A549 (cell line): ENCODE results near the gene PCDH15. TPM values are rescaled to one million over a fixed set of nuclear protein-coding genes. Genes with fewer than 3 reads are reported as not detected.
"Not testable (repeated sequence)": the region's sequence is repeated elsewhere in the genome, so short reads cannot be mapped to it uniquely, and the experiment has no call there.

Experiments
- ATAC-seq, 2 experiments: fragments of 200-7000 bp in 1 of 2; fragments of >200 bp in 1 of 2; cut with Nextera tagmentation in 1 of 2; cut with Tn5 transposase in 1 of 2; 3 replicates each; pipeline versions ENCODE4 v1.8.0 to v1.9.1; 2018 to 2020; ENCODE audit warnings: mild to moderate bottlenecking in 1 of 2, moderate library complexity in 1 of 2
- CTCF ChIA-PET: fragments of 300-600 bp; sonication (Branson Sonifier 250); formaldehyde crosslinking; extraction: SDS; loops from one replicate; lab custom pipeline; 2021; ENCODE audit warnings: antibody characterized with exemption, inconsistent platforms; lab: Yijun Ruan, JAX
- POLR2A ChIA-PET: fragments of 350-600 bp; formaldehyde crosslinking; extraction: SDS; loops from one replicate; lab custom pipeline; 2021; ENCODE audit warnings: antibody characterized with exemption, inconsistent platforms; lab: Yijun Ruan, JAX
- DNase-seq, 2 experiments: peaks; one replicate each; pipeline versions ENCODE4 v3.0.0 to v3.0.0-alpha.2; 2011 to 2016; ENCODE audit warnings: low read depth in 1 of 2, low spot score in 1 of 2
- FAIRE-seq: peaks from 2 replicates; lab custom pipeline; 2011; peaks lifted over from hg19 to GRCh38; lab: Jason Lieb, UNC
- H3K27ac ChIP-seq, 2 experiments: fragments of >200 bp; sonication (Bioruptor Twin); formaldehyde crosslinking; 3 replicates each; pipeline ENCODE4 v1.5.1; 2016 to 2017
- H3K4me1 ChIP-seq: fragments of >200 bp; sonication (Bioruptor Twin); formaldehyde crosslinking; 3 replicates; pipeline ENCODE4 v1.6.1; 2016
- H3K4me2 ChIP-seq: fragments of >200 bp; sonication (Bioruptor Twin); formaldehyde crosslinking; 3 replicates; pipeline ENCODE4 v1.6.1; 2016
- H3K4me3 ChIP-seq: fragments of >200 bp; sonication (Bioruptor Twin); formaldehyde crosslinking; 3 replicates; pipeline ENCODE4 v1.5.1; 2016
- H3K9me3 ChIP-seq: fragments of >200 bp; sonication (Bioruptor Twin); formaldehyde crosslinking; 3 replicates; pipeline ENCODE4 v1.6.1; 2016
- BCL3 ChIP-seq: fragments of >200 bp; sonication (Bioruptor Twin); formaldehyde crosslinking; IDR thresholded peaks from 3 replicates; pipeline ENCODE4 v1.6.1; 2016
- CBX8 ChIP-seq: fragments of 200-600 bp; sonication (generic); IDR thresholded peaks from 2 replicates; pipeline ENCODE4 v1.6.1; 2016
- CEBPB ChIP-seq, 2 experiments: fragments of >200 bp in 1 of 2; sonication (Bioruptor Twin) in 1 of 2; formaldehyde crosslinking in 1 of 2; IDR thresholded peaks; 2 replicates each; pipeline ENCODE4 v1.6.1; 2012 to 2016
- CHD4 ChIP-seq: fragments of 200-600 bp; sonication (generic); IDR thresholded peaks from 2 replicates; pipeline ENCODE4 v1.6.1; 2016; ENCODE audit warnings: antibody characterized with exemption, mild to moderate bottlenecking, borderline replicate concordance
- EHF ChIP-seq: fragments of 250-450 bp; sonication (Bioruptor Pico); IDR thresholded peaks from 2 replicates; pipeline ENCODE4 v1.5.0; 2020; ENCODE audit warnings: mild to moderate bottlenecking
- FOXS1 ChIP-seq: fragments of 250-450 bp; sonication (Bioruptor Pico); IDR thresholded peaks from 2 replicates; pipeline ENCODE4 v1.5.0; 2020; ENCODE audit warnings: mild to moderate bottlenecking, moderate library complexity
- HES2 ChIP-seq: fragments of >200 bp; sonication (Bioruptor Twin); formaldehyde crosslinking; IDR thresholded peaks from 2 replicates; pipeline ENCODE4 v1.6.1; 2016
- HEYL ChIP-seq: fragments of 250-450 bp; sonication (Bioruptor Pico); IDR thresholded peaks from 2 replicates; pipeline ENCODE4 v1.8.0; 2021; ENCODE audit warnings: mild to moderate bottlenecking, moderate library complexity
- HOXA7 ChIP-seq: fragments of 250-450 bp; sonication (Bioruptor Pico); IDR thresholded peaks from 2 replicates; pipeline ENCODE4 v1.5.0; 2020; ENCODE audit warnings: mild to moderate bottlenecking, moderate library complexity
- HOXB5 ChIP-seq: fragments of 250-450 bp; sonication (Bioruptor Pico); IDR thresholded peaks from 2 replicates; pipeline ENCODE4 v1.5.0; 2020; ENCODE audit warnings: mild to moderate bottlenecking, moderate library complexity
- JUNB ChIP-seq: fragments of >200 bp; sonication (Bioruptor Twin); formaldehyde crosslinking; IDR thresholded peaks from 2 replicates; pipeline ENCODE4 v1.6.1; 2016
- KDM1A ChIP-seq: fragments of 200-600 bp; sonication (generic); IDR thresholded peaks from 2 replicates; pipeline ENCODE4 v1.6.1; 2016; ENCODE audit warnings: low read depth, mild to moderate bottlenecking
- MAZ ChIP-seq: fragments of 150-350 bp; IDR thresholded peaks from 2 replicates; pipeline ENCODE4 v1.6.1; 2014; ENCODE audit warnings: antibody characterized with exemption, low read depth, low read length, borderline replicate concordance
- POLR2AphosphoS2 ChIP-seq: conservative IDR thresholded peaks from 2 replicates; pipeline ENCODE4 v1.6.1; 2012; ENCODE audit warnings: low read length, improper control_type of control experiment, inconsistent platforms
- RCOR1 ChIP-seq: fragments of 150-350 bp; IDR thresholded peaks from 2 replicates; pipeline ENCODE4 v1.6.1; 2014; ENCODE audit warnings: antibody characterized with exemption, low read length, low read depth
- SMC3 ChIP-seq: fragments of >200 bp; sonication (Bioruptor Twin); formaldehyde crosslinking; IDR thresholded peaks from 3 replicates; pipeline ENCODE4 v1.6.1; 2018; ENCODE audit warnings: inconsistent platforms
- TFCP2L1 ChIP-seq: fragments of 250-450 bp; sonication (Bioruptor Pico); IDR thresholded peaks from 2 replicates; pipeline ENCODE4 v1.5.0; 2021; ENCODE audit warnings: mild to moderate bottlenecking
- TP53 ChIP-seq: fragments of 250-450 bp; sonication (Bioruptor Pico); IDR thresholded peaks from 2 replicates; pipeline ENCODE4 v1.5.0; 2021; ENCODE audit warnings: mild to moderate bottlenecking, moderate library complexity
- WGBS: methylation state at CpG from one replicate; pipeline ENCODE4 v1.1.6; 2017; ENCODE audit errors: missing lambda C conversion rate; 5-methylcytosine and 5-hydroxymethylcytosine counted together
- polyA plus RNA-seq, 4 experiments: library from polyadenylated mRNA; depleted of rRNA in 3 of 4; stranded (reverse); fragments of >200 nt; fragmentation: RNase III in 1 of 4; extraction: RNeasy Plus Mini Kit Qiagen cat#74134 plus additional on column Dnase treatment in 1 of 4; gene quantifications; 2 replicates in 3 of 4; 3 replicates in 1 of 4; pipeline ENCODE4 v1.2.3, GENCODE V29; 2011 to 2017
- TF ChIP-seq, protein P1 (sequence below): IDR thresholded peaks from 2 replicates; pipeline ENCODE4 v1.6.1; 2012; ENCODE audit warnings: low read depth, borderline replicate concordance
- TF ChIP-seq, protein P2 (sequence below): fragments of 250-450 bp; sonication (Bioruptor Pico); IDR thresholded peaks from 2 replicates; pipeline ENCODE4 v1.5.0; 2021; ENCODE audit warnings: mild to moderate bottlenecking, moderate library complexity, borderline replicate concordance

PCDH15 gene
- polyA plus RNA-seq, 2 of the 4 experiments (the other 2 are of a cell fraction): 0.03 TPM; not detected in 1

DNA sequence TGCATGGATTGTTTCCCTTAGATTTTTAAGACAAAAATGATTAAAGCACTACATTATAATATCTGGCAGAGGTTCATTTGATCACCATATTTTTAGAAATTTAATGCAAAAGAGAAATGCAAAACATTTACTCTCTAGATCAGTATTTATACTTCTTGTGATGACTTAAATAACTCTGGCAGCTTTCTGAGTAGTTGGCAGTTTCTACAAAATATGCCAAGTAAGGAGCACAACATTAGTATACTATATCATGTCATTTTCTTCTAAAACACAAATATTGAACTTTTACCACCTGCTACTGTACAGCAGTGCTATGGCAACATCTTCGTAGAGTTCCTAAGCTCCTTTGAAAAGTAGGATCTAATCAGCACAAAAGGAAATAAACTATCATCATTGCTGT, 275.2 kb downstream of the PCDH15 start:
- no peak for ATAC-seq
- ChIA-PET POLR2A (no interaction called here), CTCF (no interaction called here)
- Histone ChIP-seq H3K4me3 (no peak overlapping the region), H3K9me3 (no peaks in the 10 kb centered on the region), H3K4me1 (no peaks in the 10 kb centered on the region), H3K27ac (no peak overlapping the region)
- 7% methylated on average over 1 of the region's 1 CpG for whole genome bisulfite sequencing
- TF ChIP-seq HOXA7 (no peak), RCOR1 (no peak), JUNB (no peak), HES2 (no peak), TFCP2L1 (CRISPR knock-in tag) (no peak)
- TF ChIP-seq, all 56 proteins: peak for 0
- FAIRE-seq: no peak
- no peak overlapping the region for H3K4me2 ChIP-seq
- DNase-seq: no peak

- CTCF ChIA-PET, H3K4me1 ChIP-seq, H3K9me3 ChIP-seq, POLR2A ChIA-PET, H3K4me3 ChIP-seq, FAIRE-seq, H3K4me2 ChIP-seq, DNase-seq, ATAC-seq, H3K27ac ChIP-seq: not testable (repeated sequence)
- WGBS: 23% methylated on average over 7 of the region's 12 CpGs
These were observed 285.8 kb downstream of the PCDH15 start for GRCh38 chr10:54515244-54515643.

DNA sequence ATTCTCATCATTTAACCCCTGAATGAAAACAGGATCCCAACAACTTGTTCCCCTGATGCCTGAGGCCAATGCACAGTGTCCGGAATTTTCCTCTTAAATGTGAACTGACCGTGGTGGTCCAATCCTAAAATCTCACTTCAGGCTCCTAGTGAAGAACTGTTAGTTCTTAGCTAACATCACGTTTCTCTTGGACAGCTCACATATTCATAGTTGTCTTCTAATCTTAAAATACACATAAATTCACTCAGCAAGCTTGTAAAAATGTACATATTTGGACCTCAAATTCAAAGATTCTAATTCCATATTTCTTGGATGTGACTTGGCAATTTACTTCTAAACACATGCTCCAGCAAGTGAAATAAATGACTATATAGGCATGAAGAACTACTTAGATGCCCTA, 297.2 kb downstream of the PCDH15 start:
- Histone ChIP-seq H3K4me2 (no peak overlapping the region), H3K4me3 (no peak overlapping the region)
- no peak for ATAC-seq
- no peak for DNase-seq
- no peak for FAIRE-seq
- TF ChIP-seq HOXB5 (CRISPR knock-in tag): no peak
- no peak for TF ChIP-seq HEYL (CRISPR knock-in tag)
- no peak for TF ChIP-seq CEBPB (IDR thresholded peaks at IDR 0.05)
- TF ChIP-seq, protein P1, sequence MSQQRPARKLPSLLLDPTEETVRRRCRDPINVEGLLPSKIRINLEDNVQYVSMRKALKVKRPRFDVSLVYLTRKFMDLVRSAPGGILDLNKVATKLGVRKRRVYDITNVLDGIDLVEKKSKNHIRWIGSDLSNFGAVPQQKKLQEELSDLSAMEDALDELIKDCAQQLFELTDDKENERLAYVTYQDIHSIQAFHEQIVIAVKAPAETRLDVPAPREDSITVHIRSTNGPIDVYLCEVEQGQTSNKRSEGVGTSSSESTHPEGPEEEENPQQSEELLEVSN: no peak
- no peak for TF ChIP-seq CBX8
- TF ChIP-seq, all 56 proteins: peak for 0
- Histone ChIP-seq H3K4me1 (no peaks in the 10 kb centered on the region), H3K27ac (no peak overlapping the region), H3K9me3 (no peaks in the 10 kb centered on the region)
- ChIA-PET POLR2A (no interaction called here), CTCF (no interaction called here)
- 23% methylated on average over 3 of the region's 3 CpGs for WGBS

DNA sequence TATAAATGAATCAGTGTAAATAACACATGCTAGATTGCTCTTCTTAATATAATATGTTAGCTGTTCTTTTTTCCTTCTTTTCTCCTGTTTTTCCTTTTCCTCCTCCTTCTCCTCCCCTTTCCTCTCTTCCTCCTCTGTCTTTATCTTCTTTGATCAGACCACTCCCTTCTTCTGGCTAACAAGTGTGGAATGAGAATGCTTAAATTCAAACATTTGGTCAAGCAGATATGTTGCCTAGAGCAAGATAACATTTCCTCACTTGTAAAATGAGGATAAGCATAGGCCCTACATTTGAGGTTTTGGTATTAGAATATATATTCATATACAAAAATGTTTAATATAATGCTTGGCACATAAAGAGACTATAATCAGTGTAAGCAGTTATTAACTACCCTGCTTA, 299.1 kb downstream of the PCDH15 start:
- POLR2A ChIA-PET: no interaction called here
- DNase-seq (no peak), ATAC-seq (no peak)
- Histone ChIP-seq H3K9me3 (no peaks in the 10 kb centered on the region), H3K4me3 (no peak overlapping the region)
- TF ChIP-seq EHF (no peak), SMC3 (no peak), FOXS1 (CRISPR knock-in tag) (no peak), TP53 (CRISPR knock-in tag) (no peak), BCL3 (no peak), KDM1A (no peak), RCOR1 (no peak), CHD4 (no peak), MAZ (no peak), POLR2AphosphoS2 (no peak)
- TF ChIP-seq, protein P2, sequence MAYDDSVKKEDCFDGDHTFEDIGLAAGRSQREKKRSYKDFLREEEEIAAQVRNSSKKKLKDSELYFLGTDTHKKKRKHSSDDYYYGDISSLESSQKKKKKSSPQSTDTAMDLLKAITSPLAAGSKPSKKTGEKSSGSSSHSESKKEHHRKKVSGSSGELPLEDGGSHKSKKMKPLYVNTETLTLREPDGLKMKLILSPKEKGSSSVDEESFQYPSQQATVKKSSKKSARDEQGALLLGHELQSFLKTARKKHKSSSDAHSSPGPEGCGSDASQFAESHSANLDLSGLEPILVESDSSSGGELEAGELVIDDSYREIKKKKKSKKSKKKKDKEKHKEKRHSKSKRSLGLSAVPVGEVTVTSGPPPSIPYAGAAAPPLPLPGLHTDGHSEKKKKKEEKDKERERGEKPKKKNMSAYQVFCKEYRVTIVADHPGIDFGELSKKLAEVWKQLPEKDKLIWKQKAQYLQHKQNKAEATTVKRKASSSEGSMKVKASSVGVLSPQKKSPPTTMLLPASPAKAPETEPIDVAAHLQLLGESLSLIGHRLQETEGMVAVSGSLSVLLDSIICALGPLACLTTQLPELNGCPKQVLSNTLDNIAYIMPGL (CRISPR knock-in tag): no peak
- TF ChIP-seq, all 56 proteins: peak for 0
- CTCF ChIA-PET: no interaction called here
- Histone ChIP-seq H3K27ac (no peak overlapping the region), H3K4me1 (no peaks in the 10 kb centered on the region), H3K4me2 (no peak overlapping the region)
- no peak for FAIRE-seq
